Adipocyte (in vitro differentiated cells): ENCODE data around the gene DCTD.

Source experiments
- DNase-seq: peaks from one replicate; pipeline ENCODE4 v3.0.0-alpha.2; 2015; ENCODE audit warnings: low read depth
- H3K27me3 ChIP-seq: replicated peaks from 2 replicates; pipeline ENCODE4 v1.7.0; 2013; ENCODE audit warnings: mild to moderate bottlenecking, low read length, moderate library complexity; ENCODE audit not compliant: control insufficient read depth, insufficient read depth
- H3K36me3 ChIP-seq: 2 replicates; pipeline ENCODE4 v1.7.0; 2013; ENCODE audit warnings: low read length, mild to moderate bottlenecking, moderate library complexity; ENCODE audit not compliant: control insufficient read depth, insufficient read depth, severe bottlenecking
- H3K4me1 ChIP-seq: 2 replicates; pipeline ENCODE4 v1.7.0; 2013; ENCODE audit warnings: mild to moderate bottlenecking, low read length, moderate library complexity; ENCODE audit not compliant: control insufficient read depth, insufficient read depth
- H3K4me3 ChIP-seq: 2 replicates; pipeline ENCODE4 v1.7.0; 2013; ENCODE audit warnings: mild to moderate bottlenecking, low read length, moderate library complexity
- H3K9ac ChIP-seq: 2 replicates; pipeline ENCODE4 v1.7.0; 2013; ENCODE audit warnings: mild to moderate bottlenecking, low read length, moderate library complexity
- H3K9me3 ChIP-seq: 2 replicates; pipeline ENCODE4 v1.7.0; 2013; ENCODE audit warnings: mild to moderate bottlenecking, low read length, moderate library complexity; ENCODE audit not compliant: control insufficient read depth

Gene DCTD

GRCh38 chr4:182866746-182867145 lies 50.4 kb downstream of the DCTD start:
- no peak overlapping the region for H3K4me3 ChIP-seq
- H3K4me1 ChIP-seq, result no peaks in the 10 kb centered on the region
- no peak for DNase-seq
- H3K36me3 ChIP-seq, result no peaks in the 10 kb centered on the region
- no peak overlapping the region for H3K9ac ChIP-seq
- peaks cover 13% of the 10 kb centered on the region for H3K27me3 ChIP-seq
- no peaks in the 10 kb centered on the region for H3K9me3 ChIP-seq

GRCh38 chr4:182863501-182863900 lies 53.7 kb downstream of the DCTD start:
- peaks cover 13% of the 10 kb centered on the region for H3K27me3 ChIP-seq
- DNase-seq, result no peak
- H3K9ac ChIP-seq, result no peak overlapping the region
- no peaks in the 10 kb centered on the region for H3K4me1 ChIP-seq
- H3K36me3 ChIP-seq, result no peaks in the 10 kb centered on the region
- H3K4me3 ChIP-seq, result no peak overlapping the region
- H3K9me3 ChIP-seq, result peaks cover 3% of the 10 kb centered on the region

DNA sequence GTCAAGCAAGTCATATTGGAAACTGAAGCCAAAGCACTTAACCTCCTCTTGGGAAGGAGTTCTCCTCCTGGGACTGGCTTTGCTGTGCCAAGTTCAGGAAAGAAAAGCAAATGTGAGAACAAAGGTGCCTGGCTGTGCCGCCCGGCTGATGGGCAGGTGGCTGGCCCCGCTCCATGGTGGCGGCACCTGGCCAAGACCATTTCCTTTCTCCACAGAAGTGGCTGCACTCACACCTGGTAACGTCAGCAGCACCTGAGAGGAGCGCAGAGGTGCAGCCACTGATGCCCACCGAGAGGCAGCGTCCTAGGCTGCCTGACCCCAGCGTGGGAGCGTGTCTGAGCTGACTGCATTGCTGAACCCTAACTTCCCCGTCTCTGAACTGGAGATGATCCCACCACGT lies 54.3 kb downstream of the DCTD start:
- Histone ChIP-seq H3K4me1 (no peaks in the 10 kb centered on the region), H3K36me3 (no peaks in the 10 kb centered on the region), H3K9me3 (peaks cover 3% of the 10 kb centered on the region), H3K27me3 (peaks cover 13% of the 10 kb centered on the region), H3K9ac (no peak overlapping the region), H3K4me3 (no peak overlapping the region)
- DNase-seq, result no peak

- no peaks in the 10 kb centered on the region for H3K36me3 ChIP-seq
- no peaks in the 10 kb centered on the region for H3K4me1 ChIP-seq
- no peak overlapping the region for H3K9ac ChIP-seq
- H3K9me3 ChIP-seq, result peaks cover 3% of the 10 kb centered on the region
- no peak overlapping the region for H3K4me3 ChIP-seq
- H3K27me3 ChIP-seq, result peaks cover 10% of the 10 kb centered on the region
- no peak for DNase-seq
These were observed 54.9 kb downstream of the DCTD start for GRCh38 chr4:182862141-182862875.

DNA sequence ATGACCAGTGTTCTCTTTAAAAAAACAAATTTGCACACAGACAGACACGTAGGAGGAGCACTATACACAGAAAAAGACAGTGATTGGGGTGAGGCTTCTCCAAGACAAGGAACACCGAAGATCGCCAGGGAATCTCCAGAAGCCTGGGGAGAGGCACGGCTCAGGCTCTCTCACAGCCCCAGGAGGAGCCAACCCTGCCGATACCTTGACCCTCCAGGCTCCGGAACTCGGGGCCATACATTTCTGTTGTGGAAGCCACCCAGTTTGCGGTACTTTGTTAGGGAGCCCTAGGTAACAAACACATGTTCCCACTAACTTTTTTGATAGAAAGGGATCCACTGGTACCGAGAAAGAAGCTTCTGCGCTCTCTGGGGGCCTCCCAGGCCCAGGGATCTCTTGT lies 55.8 kb downstream of the DCTD start:
- no peak overlapping the region for H3K4me3 ChIP-seq
- H3K9ac ChIP-seq, result no peak overlapping the region
- no peaks in the 10 kb centered on the region for H3K36me3 ChIP-seq
- DNase-seq, result no peak
- H3K27me3 ChIP-seq, result peaks cover 13% of the 10 kb centered on the region
- H3K4me1 ChIP-seq, result no peaks in the 10 kb centered on the region
- H3K9me3 ChIP-seq, result peaks cover 3% of the 10 kb centered on the region

GRCh38 chr4:182859730-182860129 lies 57.5 kb downstream of the DCTD start:
- peaks cover 3% of the 10 kb centered on the region for H3K9me3 ChIP-seq
- H3K27me3 ChIP-seq, result peaks cover 19% of the 10 kb centered on the region
- DNase-seq, result no peak
- H3K36me3 ChIP-seq, result no peaks in the 10 kb centered on the region
- no peak overlapping the region for H3K9ac ChIP-seq
- no peak overlapping the region for H3K4me3 ChIP-seq
- no peaks in the 10 kb centered on the region for H3K4me1 ChIP-seq

GRCh38 chr4:182858711-182859110 lies 58.5 kb downstream of the DCTD start:
- H3K9ac ChIP-seq, result no peak overlapping the region
- peaks cover 16% of the 10 kb centered on the region for H3K27me3 ChIP-seq
- no peaks in the 10 kb centered on the region for H3K36me3 ChIP-seq
- peaks cover 11% of the 10 kb centered on the region for H3K9me3 ChIP-seq
- DNase-seq, result no peak
- no peak overlapping the region for H3K4me3 ChIP-seq
- no peaks in the 10 kb centered on the region for H3K4me1 ChIP-seq

- DNase-seq, result no peak
- Histone ChIP-seq H3K9me3 (peaks cover 24% of the 10 kb centered on the region), H3K9ac (no peak overlapping the region), H3K4me1 (no peaks in the 10 kb centered on the region), H3K36me3 (no peaks in the 10 kb centered on the region), H3K27me3 (peaks cover 10% of the 10 kb centered on the region), H3K4me3 (no peak overlapping the region)
These were observed 60.3 kb downstream of the DCTD start for GRCh38 chr4:182856862-182857261.

DNA sequence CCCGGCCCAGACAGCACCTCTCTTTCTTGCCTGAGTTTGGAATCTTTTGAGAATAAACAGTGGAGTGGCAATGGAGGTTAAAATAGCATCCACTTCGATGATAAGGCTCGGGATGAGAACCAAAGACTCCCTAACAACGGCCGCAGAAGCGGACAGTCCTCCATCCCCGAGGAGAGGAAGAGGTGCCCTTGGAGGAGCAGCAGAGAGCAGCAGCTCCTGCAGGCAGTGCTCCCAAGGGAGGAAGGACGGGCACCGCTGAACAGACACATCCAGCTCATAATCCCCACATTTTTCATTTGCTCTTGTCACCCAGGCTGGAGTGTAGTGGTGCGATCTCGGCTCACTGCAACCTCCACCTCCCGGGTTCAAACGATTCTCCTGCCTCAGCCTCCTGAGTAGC lies 61.3 kb downstream of the DCTD start:
- H3K4me1 ChIP-seq, result no peaks in the 10 kb centered on the region
- peaks cover 10% of the 10 kb centered on the region for H3K27me3 ChIP-seq
- H3K9ac ChIP-seq, result no peak overlapping the region
- H3K36me3 ChIP-seq, result no peaks in the 10 kb centered on the region
- DNase-seq, result no peak
- no peak overlapping the region for H3K4me3 ChIP-seq
- H3K9me3 ChIP-seq, result peaks cover 24% of the 10 kb centered on the region

DNA sequence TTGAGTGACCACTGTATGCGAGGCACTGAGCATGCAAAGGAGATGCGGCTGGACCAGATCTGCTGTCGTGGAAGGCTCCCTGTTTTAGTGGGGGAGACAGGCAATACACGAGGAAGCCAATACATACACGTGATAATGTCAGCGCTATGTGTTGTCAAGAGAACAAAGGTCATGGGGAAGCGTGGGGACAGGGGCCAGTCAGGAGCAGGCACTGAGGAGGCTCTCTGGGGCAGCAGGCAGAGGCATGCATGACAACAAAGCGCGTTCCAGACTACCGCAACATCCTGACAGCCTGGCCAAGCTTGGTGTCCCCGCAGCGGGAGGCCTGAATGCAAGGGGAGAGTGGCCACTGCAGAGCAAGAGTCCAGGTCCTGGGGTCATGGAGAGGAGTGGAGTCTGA lies 61.9 kb downstream of the DCTD start:
- H3K27me3 ChIP-seq, result peaks cover 10% of the 10 kb centered on the region
- no peak overlapping the region for H3K9ac ChIP-seq
- no peak for DNase-seq
- peaks cover 24% of the 10 kb centered on the region for H3K9me3 ChIP-seq
- H3K4me3 ChIP-seq, result no peak overlapping the region
- no peaks in the 10 kb centered on the region for H3K4me1 ChIP-seq
- H3K36me3 ChIP-seq, result no peaks in the 10 kb centered on the region

- DNase-seq, result no peak
- Histone ChIP-seq H3K9me3 (peaks cover 20% of the 10 kb centered on the region), H3K9ac (no peak overlapping the region), H3K4me3 (no peak overlapping the region), H3K27me3 (peaks cover 10% of the 10 kb centered on the region), H3K36me3 (no peaks in the 10 kb centered on the region), H3K4me1 (no peaks in the 10 kb centered on the region)
These were observed 62.7 kb downstream of the DCTD start for GRCh38 chr4:182854466-182854865.
